Measurements from ENCODE around the gene CLCA2. TPM values are rescaled to one million over a fixed set of nuclear protein-coding genes. Genes with fewer than 3 reads are reported as not detected.

CLCA2 gene
- total and polyA plus RNA-seq, 2 donors (not counting 1 experiment from before 2014, with no cell fraction given) = not detected

DNA sequence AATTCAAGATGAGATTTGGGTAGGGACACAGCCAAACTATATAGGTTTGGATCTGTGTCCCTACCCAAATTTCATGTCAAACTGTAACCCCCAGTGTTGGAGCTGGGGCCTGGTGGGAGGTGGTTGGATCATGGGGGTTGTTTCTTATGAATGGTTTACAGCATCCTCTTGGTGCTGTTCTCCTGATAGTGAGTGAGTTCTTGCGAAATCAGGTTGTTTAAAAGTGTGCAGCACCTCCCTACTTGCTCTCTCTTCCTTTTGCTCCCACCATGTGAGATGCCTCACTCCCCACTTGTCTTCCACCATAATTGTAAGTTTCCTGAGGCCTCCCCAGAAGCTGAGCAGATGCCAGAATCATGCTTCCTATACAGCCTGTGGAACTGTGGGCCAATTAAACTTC, 45.2 kb upstream of the CLCA2 start:
- Histone ChIP-seq H3K27ac (ENCODE audit: low read length in 2 of 2) (no peak overlapping the region), H3K36me3 (replicated peaks in 1 of 2; ENCODE audit: control extremely low read depth in 1 of 2, control insufficient read depth in 1 of 2, extremely low read depth in 1 of 2, insufficient read depth in 2 of 2, low read length in 1 of 2) (peaks cover 2 to 4% of the 10 kb centered on the region in 2 experiments), H3K4me1 (ENCODE audit: control insufficient read depth in 2 of 2, insufficient read depth in 2 of 2, low read length in 2 of 2) (peaks cover 0 to 4% of the 10 kb centered on the region in 2 donors), H3K27me3 (replicated peaks in 1 of 4; ENCODE audit: control extremely low read depth in 1 of 4, control insufficient read depth in 3 of 4, insufficient read depth in 4 of 4, low read length in 3 of 4) (no peaks in the 10 kb centered on the region), H3K4me3 (ENCODE audit: control extremely low read depth in 1 of 5, extremely low read depth in 1 of 5, insufficient read depth in 1 of 5, low read depth in 2 of 5, low read length in 4 of 5) (no peak overlapping the region), H3K9me3 (ENCODE audit: control extremely low read depth in 1 of 3, control insufficient read depth in 2 of 3, insufficient read depth in 1 of 3, low read length in 2 of 3) (peaks cover 1 to 11% (median 9%) of the 10 kb centered on the region in 3 donors), H2AFZ (ENCODE audit: insufficient read depth, low read depth, low read length, poor library complexity, severe bottlenecking) (no peak overlapping the region), H3K79me2 (ENCODE audit: control insufficient read depth, insufficient read depth, low read length) (no peaks in the 10 kb centered on the region), H3K4me2 (replicated peaks; ENCODE audit: low read depth, low read length, poor library complexity, severe bottlenecking) (no peak overlapping the region), H4K20me1 (ENCODE audit: control insufficient read depth, insufficient read depth, low read length, poor library complexity, severe bottlenecking) (no peaks in the 10 kb centered on the region), H3K9ac (ENCODE audit: low read length) (no peak overlapping the region)
- ChIA-PET CTCF (interaction anchor here (1.3 to 4.0 kb wide), 5 partner anchors 91 to 328 kb away, joined by 4 to 53 read pairs (median 28); no protein-coding TSS in a partner anchor), POLR2A (no interaction called here)
- no peak for TF ChIP-seq CTCF (IDR thresholded peaks at IDR 0.05)
- TF ChIP-seq EZH2 (IDR thresholded peaks at IDR 0.05; ENCODE audit: borderline replicate concordance, insufficient read depth, low read depth, low read length, poor library complexity, severe bottlenecking) = no peak
- Mint-ChIP-seq H3K27me3 (no peaks in the 10 kb centered on the region), H3K27ac (no peak overlapping the region), H3K9me3 (ENCODE audit: insufficient read depth) (peaks cover 6% of the 10 kb centered on the region), H3K4me1 (peaks cover 8% of the 10 kb centered on the region), H3K4me3 (no peak overlapping the region)
- DNase-seq (no peak), ATAC-seq (ENCODE audit: low read depth) (no peak)
- intact Hi-C loops (cut with micrococcal nuclease) = no loop called here
- no CpG with 5 or more reads among the region's 1 CpG for WGBS (ENCODE audit: insufficient coverage)

- ATAC-seq (ENCODE audit: low read depth) (peak; percentile 63), DNase-seq (peak; percentile 68)
- Histone ChIP-seq H3K4me3 (ENCODE audit: control extremely low read depth in 1 of 5, extremely low read depth in 1 of 5, insufficient read depth in 1 of 5, low read depth in 2 of 5, low read length in 4 of 5) (no peak overlapping the region), H3K9ac (ENCODE audit: low read length) (no peak overlapping the region), H3K36me3 (replicated peaks in 1 of 2; ENCODE audit: control extremely low read depth in 1 of 2, control insufficient read depth in 1 of 2, extremely low read depth in 1 of 2, insufficient read depth in 2 of 2, low read length in 1 of 2) (peaks cover 0 to 2% of the 10 kb centered on the region in 2 experiments), H3K9me3 (ENCODE audit: control extremely low read depth in 1 of 3, control insufficient read depth in 2 of 3, insufficient read depth in 1 of 3, low read length in 2 of 3) (peaks cover 1 to 11% (median 9%) of the 10 kb centered on the region in 3 donors), H3K79me2 (ENCODE audit: control insufficient read depth, insufficient read depth, low read length) (no peaks in the 10 kb centered on the region), H3K4me1 (ENCODE audit: control insufficient read depth in 2 of 2, insufficient read depth in 2 of 2, low read length in 2 of 2) (peaks cover 0 to 4% of the 10 kb centered on the region in 2 donors), H3K27ac (ENCODE audit: low read length in 2 of 2) (no peak overlapping the region), H2AFZ (ENCODE audit: insufficient read depth, low read depth, low read length, poor library complexity, severe bottlenecking) (no peak overlapping the region), H4K20me1 (ENCODE audit: control insufficient read depth, insufficient read depth, low read length, poor library complexity, severe bottlenecking) (no peaks in the 10 kb centered on the region), H3K4me2 (replicated peaks; ENCODE audit: low read depth, low read length, poor library complexity, severe bottlenecking) (no peak overlapping the region), H3K27me3 (replicated peaks in 1 of 4; ENCODE audit: control extremely low read depth in 1 of 4, control insufficient read depth in 3 of 4, insufficient read depth in 4 of 4, low read length in 3 of 4) (no peaks in the 10 kb centered on the region)
- H3K27ac Mint-ChIP-seq = no peak overlapping the region
- peak; percentile 88 for TF ChIP-seq CTCF (IDR thresholded peaks at IDR 0.05)
- no peak for TF ChIP-seq EZH2 (IDR thresholded peaks at IDR 0.05; ENCODE audit: borderline replicate concordance, insufficient read depth, low read depth, low read length, poor library complexity, severe bottlenecking)
- intact Hi-C loops (cut with micrococcal nuclease) = loop anchor here (1.0 to 10.0 kb wide), 8 partner anchors 16 to 704 kb away; partner anchors contain the start of genes ODF2L and ZNHIT6
- no CpG with 5 or more reads among the region's 4 CpGs for WGBS (ENCODE audit: insufficient coverage)
- ChIA-PET CTCF (interaction anchor here (0.6 to 4.0 kb wide), 29 partner anchors 9 to 714 kb away, joined by 3 to 53 read pairs (median 4); partner anchors contain the start of genes ODF2L and SH3GLB1), POLR2A (no interaction called here)
- H3K27me3 Mint-ChIP-seq = no peaks in the 10 kb centered on the region
- no peak overlapping the region for H3K4me3 Mint-ChIP-seq
- peaks cover 6% of the 10 kb centered on the region for H3K9me3 Mint-ChIP-seq (ENCODE audit: insufficient read depth)
- peaks cover 8% of the 10 kb centered on the region for H3K4me1 Mint-ChIP-seq
Observed at GRCh38 chr1:86380257-86380861, 43.6 kb upstream of the CLCA2 start.

Measured in B cell (primary cell).